ENCODE measurements around the gene CCND2. TPM values are rescaled to one million over a fixed set of nuclear protein-coding genes. Genes with fewer than 3 reads are reported as not detected.

CCND2 gene
- total and polyA plus RNA-seq, 9 of the 15 experiments (the other 6 are each of a cell fraction or from before 2014, with no cell fraction given) = 13.6 to 99.3 (median 39.6) TPM

DNA sequence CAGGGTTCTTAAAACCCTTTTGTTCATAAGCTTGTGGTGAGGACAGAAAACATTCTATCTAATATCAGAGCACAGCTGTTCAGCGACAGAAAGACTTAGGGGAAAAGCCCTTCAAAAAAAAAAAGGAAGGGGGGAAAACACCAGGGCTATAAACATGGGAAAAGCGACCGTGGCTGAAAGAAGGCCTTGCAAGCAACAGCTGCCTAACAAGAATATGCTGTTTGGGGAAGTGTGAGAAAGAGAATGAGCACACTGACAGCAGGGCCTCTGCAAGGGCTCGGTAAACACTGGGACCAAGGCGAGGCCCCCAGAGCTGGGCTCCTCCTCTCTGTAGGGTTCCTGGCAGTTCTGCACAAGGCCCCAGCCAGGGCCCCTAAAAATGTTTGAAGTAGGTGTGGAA, 27.4 kb upstream of the CCND2 start (continued):
- TF ChIP-seq, protein P1, sequence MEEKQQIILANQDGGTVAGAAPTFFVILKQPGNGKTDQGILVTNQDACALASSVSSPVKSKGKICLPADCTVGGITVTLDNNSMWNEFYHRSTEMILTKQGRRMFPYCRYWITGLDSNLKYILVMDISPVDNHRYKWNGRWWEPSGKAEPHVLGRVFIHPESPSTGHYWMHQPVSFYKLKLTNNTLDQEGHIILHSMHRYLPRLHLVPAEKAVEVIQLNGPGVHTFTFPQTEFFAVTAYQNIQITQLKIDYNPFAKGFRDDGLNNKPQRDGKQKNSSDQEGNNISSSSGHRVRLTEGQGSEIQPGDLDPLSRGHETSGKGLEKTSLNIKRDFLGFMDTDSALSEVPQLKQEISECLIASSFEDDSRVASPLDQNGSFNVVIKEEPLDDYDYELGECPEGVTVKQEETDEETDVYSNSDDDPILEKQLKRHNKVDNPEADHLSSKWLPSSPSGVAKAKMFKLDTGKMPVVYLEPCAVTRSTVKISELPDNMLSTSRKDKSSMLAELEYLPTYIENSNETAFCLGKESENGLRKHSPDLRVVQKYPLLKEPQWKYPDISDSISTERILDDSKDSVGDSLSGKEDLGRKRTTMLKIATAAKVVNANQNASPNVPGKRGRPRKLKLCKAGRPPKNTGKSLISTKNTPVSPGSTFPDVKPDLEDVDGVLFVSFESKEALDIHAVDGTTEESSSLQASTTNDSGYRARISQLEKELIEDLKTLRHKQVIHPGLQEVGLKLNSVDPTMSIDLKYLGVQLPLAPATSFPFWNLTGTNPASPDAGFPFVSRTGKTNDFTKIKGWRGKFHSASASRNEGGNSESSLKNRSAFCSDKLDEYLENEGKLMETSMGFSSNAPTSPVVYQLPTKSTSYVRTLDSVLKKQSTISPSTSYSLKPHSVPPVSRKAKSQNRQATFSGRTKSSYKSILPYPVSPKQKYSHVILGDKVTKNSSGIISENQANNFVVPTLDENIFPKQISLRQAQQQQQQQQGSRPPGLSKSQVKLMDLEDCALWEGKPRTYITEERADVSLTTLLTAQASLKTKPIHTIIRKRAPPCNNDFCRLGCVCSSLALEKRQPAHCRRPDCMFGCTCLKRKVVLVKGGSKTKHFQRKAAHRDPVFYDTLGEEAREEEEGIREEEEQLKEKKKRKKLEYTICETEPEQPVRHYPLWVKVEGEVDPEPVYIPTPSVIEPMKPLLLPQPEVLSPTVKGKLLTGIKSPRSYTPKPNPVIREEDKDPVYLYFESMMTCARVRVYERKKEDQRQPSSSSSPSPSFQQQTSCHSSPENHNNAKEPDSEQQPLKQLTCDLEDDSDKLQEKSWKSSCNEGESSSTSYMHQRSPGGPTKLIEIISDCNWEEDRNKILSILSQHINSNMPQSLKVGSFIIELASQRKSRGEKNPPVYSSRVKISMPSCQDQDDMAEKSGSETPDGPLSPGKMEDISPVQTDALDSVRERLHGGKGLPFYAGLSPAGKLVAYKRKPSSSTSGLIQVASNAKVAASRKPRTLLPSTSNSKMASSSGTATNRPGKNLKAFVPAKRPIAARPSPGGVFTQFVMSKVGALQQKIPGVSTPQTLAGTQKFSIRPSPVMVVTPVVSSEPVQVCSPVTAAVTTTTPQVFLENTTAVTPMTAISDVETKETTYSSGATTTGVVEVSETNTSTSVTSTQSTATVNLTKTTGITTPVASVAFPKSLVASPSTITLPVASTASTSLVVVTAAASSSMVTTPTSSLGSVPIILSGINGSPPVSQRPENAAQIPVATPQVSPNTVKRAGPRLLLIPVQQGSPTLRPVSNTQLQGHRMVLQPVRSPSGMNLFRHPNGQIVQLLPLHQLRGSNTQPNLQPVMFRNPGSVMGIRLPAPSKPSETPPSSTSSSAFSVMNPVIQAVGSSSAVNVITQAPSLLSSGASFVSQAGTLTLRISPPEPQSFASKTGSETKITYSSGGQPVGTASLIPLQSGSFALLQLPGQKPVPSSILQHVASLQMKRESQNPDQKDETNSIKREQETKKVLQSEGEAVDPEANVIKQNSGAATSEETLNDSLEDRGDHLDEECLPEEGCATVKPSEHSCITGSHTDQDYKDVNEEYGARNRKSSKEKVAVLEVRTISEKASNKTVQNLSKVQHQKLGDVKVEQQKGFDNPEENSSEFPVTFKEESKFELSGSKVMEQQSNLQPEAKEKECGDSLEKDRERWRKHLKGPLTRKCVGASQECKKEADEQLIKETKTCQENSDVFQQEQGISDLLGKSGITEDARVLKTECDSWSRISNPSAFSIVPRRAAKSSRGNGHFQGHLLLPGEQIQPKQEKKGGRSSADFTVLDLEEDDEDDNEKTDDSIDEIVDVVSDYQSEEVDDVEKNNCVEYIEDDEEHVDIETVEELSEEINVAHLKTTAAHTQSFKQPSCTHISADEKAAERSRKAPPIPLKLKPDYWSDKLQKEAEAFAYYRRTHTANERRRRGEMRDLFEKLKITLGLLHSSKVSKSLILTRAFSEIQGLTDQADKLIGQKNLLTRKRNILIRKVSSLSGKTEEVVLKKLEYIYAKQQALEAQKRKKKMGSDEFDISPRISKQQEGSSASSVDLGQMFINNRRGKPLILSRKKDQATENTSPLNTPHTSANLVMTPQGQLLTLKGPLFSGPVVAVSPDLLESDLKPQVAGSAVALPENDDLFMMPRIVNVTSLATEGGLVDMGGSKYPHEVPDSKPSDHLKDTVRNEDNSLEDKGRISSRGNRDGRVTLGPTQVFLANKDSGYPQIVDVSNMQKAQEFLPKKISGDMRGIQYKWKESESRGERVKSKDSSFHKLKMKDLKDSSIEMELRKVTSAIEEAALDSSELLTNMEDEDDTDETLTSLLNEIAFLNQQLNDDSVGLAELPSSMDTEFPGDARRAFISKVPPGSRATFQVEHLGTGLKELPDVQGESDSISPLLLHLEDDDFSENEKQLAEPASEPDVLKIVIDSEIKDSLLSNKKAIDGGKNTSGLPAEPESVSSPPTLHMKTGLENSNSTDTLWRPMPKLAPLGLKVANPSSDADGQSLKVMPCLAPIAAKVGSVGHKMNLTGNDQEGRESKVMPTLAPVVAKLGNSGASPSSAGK (IDR thresholded peaks at IDR 0.05) = no peak
- TF ChIP-seq, protein P2, sequence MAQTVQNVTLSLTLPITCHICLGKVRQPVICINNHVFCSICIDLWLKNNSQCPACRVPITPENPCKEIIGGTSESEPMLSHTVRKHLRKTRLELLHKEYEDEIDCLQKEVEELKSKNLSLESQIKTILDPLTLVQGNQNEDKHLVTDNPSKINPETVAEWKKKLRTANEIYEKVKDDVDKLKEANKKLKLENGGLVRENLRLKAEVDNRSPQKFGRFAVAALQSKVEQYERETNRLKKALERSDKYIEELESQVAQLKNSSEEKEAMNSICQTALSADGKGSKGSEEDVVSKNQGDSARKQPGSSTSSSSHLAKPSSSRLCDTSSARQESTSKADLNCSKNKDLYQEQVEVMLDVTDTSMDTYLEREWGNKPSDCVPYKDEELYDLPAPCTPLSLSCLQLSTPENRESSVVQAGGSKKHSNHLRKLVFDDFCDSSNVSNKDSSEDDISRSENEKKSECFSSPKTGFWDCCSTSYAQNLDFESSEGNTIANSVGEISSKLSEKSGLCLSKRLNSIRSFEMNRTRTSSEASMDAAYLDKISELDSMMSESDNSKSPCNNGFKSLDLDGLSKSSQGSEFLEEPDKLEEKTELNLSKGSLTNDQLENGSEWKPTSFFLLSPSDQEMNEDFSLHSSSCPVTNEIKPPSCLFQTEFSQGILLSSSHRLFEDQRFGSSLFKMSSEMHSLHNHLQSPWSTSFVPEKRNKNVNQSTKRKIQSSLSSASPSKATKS (CRISPR knock-in tag; IDR thresholded peaks at IDR 0.05) = no peak
- TF ChIP-seq ZNF780A (CRISPR knock-in tag; IDR thresholded peaks at IDR 0.05) (no peak), ZNF668 (CRISPR knock-in tag; IDR thresholded peaks at IDR 0.05) (no peak), YBX1 (IDR thresholded peaks at IDR 0.05) (no peak)

Measured in K562 (cell line).